HG03378 (cell line): ENCODE data around the gene PDZD2.
"Not testable (repeated sequence)": the region's sequence is repeated elsewhere in the genome, so short reads cannot be mapped to it uniquely, and the experiment has no call there.

Source experiments
- ATAC-seq: cut with Tn5 transposase; IDR thresholded peaks from one replicate; pipeline ENCODE4 v1.9.1; 2021; ENCODE audit warnings: mild to moderate bottlenecking, moderate library complexity; ENCODE audit not compliant: unreplicated experiment

The PDZD2 gene

DNA sequence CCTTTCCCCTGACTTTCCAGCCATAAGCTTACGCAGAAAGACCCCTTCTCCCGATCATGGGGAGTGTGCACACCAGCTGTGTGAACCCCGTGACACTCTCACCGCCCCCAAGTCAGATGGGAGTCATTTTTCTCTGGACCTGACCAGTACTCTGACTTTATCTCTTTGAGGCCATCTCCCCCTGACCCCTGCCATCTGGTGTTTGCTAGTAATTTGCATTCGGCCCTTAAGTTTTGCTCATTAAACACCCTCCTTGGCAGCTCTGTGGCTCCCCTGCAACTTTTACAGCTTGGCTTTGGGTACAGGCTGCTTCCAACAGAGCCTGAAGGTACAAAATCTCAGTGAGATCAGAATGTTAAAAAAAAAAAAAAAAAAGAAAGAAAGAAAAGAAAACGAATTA, 43.9 kb downstream of the PDZD2 start:
- ATAC-seq: no peak

DNA sequence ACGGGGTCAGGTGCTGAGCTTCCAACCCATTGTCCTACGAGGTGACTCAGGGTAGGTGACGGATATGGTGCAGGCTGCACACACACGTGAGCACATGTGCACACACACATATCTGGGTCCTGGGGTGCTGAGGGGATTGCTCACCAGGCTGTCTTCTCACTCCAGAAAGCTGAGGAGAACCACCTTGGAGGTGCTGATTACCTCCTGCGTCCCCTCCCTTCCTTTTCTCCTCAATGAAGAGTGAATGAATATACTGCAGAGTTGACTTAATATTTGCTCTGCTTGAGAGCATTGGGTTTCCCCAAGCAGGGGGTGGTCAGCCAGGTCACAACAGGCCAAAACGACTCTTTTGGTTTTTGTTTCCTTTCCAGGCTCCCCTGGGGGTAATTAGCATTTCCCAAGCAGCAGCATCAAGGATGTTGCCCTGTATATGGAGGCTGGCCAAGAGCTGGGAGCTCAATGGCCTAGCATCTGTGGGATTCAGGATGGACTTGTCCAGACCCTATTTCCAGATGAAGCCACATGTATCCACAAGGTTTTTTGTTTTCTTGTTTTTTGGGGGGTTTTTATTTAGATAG, 49.7 kb downstream of the PDZD2 start:
- ATAC-seq: no peak

DNA sequence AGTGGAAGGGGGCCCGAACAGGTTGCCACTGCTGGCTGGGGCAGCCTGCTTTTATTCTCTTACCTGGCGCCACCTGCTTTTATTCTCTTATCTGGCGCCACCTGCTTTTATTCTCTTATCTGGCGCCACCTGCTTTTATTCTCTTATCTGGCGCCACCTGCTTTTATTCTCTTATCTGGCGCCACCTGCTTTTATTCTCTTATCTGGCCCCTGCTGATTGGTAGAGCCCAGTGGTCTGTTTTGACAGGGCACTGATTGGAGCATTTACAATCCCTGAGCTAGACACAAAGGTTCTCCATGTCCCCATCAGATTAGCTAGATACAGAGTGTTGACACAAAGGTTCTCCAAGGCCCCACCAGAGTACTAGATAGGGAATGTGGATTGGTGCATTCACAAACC, 52.5 kb downstream of the PDZD2 start:
- ATAC-seq: not testable (repeated sequence)

DNA sequence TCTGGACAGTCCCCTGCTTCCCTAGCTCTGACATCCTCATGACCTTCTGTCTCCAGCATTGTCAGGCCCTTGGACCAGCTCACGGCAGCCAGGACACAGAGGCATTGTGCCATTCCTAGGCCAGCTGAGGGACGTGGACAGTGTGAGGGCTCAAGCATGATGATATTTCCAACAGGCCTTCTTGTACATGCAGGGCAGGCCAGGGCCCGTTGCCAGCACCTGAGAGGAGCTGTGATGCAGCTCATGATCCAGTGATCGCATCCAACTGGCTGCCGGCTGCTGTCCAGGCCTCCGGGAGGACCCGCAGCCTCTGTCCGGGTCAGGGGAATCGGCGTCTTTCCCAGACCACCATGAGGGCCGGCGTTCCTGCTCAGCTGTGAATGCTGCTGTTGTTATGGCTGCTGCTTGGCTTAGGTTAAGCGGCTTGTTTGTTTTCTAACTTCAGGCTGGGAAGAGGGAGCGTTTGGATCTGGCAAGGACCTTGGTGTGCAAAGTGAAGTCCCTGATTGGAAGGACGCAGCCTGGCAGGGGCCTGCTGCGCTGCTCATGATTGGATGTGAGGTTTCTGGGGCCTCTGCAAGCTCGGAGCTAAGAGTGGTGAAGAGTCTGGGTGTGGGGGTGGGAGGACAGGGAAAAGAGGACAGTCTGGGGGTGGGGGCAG, 53.8 kb downstream of the PDZD2 start:
- ATAC-seq: no peak

DNA sequence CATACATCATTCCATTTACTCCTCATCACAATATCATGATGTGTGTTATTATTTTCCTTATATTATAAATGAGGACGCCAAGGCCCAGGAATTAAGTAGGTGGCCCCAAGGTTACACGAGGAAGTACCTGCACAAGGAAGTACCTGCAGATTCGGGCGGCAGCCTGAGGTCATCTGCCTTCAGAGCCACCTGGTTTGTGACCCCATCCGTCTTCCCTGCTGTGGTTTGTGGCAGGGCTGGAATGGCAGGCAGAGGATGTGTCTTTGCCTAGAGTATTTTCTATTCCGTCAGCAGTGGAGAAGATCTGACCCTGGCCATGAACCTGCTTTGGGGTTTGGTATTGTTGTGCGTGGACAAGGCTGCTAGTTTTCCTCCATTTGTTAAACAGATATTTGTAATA, 59.7 kb downstream of the PDZD2 start:
- ATAC-seq: no peak

DNA sequence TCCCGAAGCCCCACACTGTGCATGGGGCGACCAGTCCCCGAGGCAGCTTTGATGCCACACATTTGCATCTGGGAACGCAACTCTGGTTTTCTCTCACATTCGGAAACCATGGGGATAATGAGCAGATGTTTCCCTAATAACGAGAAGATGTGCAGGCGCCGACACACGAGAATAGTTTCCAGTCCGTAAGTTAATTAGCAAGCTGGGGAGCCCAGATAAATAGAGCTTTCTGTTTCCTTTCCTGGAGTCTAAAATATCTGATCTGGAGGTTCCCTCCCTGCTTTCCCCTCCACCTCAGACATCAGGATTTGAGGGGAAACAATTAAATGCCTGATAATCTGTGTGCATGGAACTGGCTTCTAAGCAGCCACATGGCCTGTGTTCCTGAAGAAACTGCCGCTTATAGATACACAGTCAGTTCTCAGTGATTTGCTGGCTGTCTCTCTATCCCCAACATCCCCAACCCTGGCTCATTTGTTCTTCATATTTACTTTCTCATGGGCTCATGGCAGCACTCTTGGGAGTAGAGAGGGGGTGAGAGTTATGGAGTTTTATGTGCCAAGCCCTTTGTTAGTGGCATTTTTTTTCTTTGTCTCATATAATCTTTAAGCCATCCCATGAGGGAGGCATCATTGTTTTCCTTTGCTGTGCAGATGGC, 62.8 kb downstream of the PDZD2 start:
- ATAC-seq: no peak

DNA sequence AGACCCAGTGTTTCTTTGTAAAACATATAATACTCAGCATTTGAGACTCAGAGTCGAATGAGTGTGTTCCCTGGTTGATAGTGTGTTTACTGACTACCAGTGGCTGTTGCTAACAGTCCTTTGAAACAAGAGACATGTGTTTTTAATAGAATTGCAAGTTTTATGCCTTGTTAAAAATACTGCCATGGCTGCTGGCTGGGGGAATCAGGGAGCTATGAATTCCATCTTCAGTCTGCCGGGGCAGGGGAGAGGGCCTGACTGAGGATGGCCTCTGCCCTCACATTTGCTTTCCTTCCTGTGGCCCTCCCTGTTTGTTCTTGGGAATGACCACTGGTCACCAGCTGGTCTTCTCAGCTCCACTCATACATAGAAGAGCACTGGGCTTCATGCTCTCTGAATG, 63.8 kb downstream of the PDZD2 start:
- ATAC-seq: no peak

DNA sequence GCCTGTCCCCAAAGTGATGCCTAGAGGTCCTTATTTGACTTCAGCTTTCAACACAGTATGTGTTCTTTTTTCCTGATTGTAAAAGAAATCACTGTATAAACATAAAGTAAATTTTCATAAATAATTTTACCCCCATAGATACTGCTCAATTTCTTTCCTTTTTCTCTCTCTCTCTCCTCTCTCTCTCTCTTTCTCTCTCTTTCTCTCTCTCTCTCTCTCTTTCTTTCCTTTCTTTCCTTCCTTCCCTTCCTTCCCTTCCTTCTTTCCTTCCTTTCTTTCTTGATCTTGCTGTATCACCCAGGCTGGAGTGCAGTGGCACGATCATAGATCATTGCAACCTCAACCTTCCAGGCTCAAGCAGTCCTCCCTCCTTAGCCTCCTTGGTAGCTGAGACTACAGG, 64.8 kb downstream of the PDZD2 start:
- ATAC-seq: no peak

DNA sequence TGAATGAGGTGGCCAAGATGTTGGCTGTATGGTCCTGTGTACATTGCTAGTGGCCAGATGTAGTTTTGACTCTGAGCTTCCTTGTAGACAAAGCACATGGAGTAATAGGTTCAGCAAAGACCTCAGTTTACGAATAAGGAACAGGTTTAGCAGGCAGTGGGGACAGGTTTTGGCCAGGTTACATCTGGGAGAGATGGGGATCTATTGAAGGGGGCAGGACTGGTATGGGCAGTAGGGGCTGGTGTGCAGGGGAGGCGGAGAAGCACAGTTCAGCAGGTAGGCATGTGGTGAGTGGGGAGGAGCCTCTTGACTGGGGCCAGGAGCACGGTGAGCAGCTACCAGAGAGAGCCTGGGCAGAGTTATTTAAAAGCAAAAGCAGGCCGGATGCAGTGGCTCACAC, 67.3 kb downstream of the PDZD2 start:
- no peak for ATAC-seq

DNA sequence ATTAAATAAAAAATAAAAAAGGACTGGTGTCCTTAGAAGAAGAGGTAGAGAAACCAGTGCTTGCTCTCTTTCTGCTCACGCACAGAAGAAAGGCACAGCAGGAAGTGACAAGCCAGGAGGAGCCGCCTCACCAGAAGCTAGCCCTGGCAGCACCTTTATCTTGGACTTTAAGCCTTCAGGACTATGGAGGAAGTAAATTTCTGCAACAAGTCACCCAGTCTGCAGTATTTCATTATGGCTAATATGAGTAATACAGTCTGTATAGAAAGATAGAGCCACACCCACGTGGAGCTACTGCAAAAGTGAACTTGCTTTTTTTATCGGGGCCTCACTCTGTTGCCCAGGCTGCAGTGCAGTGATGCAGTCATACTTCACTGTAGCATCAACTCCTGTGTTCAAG, 68.4 kb downstream of the PDZD2 start:
- ATAC-seq: no peak

DNA sequence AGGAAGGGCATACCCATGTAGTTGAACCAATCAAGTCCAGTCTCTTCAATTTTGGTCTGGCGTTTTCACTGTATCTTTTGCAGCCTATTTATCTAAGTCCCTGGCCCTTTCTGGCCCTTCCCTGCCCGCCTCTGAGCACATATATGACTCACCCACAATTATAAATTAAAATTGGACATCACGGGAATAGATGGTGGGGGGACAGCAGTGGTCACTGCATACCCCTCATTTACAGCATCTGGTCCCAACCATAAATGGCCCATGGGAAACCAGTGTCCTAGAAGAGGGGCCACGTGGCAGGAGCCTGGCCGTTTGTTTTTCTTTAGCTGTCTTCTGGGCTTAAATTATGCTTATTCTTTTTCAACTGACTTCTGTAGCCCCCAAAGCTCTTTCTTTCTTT, 69.2 kb downstream of the PDZD2 start:
- ATAC-seq: no peak

DNA sequence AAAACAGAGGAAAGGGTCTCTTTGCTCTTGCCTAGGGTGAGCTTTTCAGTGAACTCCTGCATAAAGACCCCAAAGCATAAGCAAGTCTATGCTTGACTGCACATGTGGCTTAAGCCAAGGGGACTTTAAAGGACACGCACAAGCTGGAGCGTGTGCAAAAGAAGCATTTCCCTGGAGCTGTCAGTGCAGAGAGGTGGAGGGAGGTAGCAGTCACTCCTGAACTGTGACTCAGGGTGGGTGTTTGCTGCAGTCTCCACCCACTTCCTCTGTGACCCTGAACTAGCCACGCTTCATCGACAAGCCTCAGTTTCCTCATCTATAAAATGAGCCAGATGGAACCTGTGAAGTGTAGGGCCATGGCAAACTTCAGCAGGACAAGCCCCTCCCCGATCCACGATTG, 72.4 kb downstream of the PDZD2 start:
- no peak for ATAC-seq

DNA sequence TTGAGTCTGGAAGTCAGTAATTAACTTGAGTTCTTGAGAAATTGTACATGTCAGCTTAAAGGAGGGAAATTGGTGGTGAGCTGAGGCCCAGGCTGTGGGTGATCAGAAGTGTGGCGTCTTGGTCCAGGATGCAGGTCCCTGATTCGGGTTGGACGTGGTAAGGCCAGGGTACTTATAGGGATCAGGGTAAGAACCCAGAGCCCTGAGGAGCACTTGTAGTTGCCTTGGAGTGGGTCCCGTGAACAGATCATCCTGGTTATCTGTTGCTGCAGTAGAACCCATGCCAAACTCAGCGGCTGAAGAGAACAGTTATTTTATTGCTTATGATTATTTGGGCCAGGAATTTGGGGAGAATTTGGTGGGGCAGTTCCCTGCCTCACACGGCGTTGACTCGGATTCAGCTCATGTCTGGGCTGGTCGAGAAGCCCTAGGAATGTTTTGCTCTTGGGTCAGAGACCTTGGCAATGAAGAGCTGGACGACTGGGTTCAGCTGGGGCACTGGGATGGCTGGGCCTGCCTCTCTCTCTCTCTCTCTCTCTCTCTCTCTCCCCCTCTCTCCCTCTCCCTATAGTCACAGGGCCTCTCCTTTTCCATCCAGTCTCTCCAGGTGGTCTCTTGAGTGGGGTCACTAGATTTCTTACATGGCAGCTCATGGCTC, 73.1 kb downstream of the PDZD2 start:
- no peak for ATAC-seq

DNA sequence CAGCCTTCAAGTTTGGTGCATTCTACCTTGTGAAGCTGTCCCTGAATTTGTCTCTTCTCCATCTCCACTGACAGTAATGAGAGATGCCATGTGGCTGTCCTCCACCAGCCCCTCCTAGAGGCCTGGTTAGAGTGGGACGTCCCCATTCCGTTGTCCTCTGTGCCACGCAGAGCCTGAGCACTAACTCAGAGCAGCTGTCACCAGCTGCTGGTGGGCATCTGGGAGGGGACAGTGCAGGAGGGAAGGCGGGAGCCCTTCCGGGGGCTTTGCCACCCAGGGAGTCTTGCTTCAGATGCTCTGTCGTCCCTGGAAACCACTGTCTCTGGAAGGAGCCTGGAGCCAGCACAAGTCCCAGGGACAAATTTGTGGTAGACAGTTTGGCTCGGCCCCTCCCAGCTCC, 78.6 kb downstream of the PDZD2 start:
- no peak for ATAC-seq

DNA sequence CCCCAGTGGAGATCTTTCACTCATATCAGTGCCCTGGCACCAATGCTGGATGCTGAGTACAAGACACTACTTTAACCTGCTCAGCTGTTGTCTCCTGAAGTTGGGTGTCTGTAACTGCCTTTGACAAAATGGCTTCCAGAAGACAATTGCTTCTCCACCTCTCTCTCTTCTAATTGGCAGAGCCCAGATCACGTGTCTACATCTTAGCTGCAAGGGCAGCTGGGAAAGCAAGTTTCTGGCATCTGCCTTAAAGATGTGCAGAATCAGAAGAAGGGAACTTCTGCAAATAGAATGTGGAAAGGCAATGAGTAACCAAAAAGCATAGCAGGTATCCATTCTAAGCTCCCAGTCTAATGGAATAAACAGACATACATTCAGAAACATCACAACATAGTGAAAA, 81.1 kb downstream of the PDZD2 start:
- ATAC-seq: no peak

DNA sequence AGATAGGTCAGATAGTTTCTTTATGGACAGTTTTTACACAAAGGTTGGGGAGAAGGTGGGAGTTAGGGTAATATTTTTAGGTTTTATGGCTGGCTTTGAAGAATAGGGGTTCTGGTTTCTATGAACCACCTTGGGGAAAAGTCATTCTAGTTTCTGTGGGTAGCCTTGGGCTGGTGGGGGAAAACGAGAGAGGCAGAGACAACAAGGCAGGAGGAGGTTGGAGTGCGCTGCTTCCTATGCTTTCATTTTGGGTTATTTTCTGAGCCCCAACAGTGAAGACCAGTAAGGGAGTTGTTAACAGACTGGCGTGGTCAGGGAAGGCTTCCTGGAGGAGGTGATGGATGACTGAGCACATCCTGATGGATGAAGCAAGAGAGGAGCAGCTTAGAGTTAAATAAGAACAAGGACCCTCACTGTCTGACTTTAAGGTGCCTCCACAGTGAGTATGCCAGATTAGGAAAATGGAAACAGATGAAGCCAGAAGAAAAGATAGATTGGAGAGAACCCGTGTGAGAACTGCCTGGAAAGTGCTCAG, 81.9 kb downstream of the PDZD2 start:
- ATAC-seq: no peak

DNA sequence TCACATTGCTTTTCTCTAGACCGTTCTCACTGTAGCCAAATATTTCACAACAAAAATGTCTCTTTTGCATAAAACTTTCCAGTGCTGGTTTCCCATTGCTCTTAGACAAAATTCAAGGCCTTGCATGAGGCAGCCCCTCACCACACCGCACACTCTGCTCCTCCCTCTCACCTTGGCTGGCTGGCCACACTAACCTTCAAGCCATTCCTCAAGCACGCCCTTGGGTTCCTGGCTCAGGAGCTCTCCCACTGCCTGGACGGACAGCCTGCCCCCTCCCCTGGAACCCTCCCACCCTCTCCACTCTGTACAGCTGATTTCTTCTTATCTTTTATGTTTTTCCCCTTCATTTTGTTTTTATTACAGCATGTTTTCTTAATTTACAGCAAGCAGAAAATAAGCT, 83.2 kb downstream of the PDZD2 start:
- ATAC-seq: no peak

DNA sequence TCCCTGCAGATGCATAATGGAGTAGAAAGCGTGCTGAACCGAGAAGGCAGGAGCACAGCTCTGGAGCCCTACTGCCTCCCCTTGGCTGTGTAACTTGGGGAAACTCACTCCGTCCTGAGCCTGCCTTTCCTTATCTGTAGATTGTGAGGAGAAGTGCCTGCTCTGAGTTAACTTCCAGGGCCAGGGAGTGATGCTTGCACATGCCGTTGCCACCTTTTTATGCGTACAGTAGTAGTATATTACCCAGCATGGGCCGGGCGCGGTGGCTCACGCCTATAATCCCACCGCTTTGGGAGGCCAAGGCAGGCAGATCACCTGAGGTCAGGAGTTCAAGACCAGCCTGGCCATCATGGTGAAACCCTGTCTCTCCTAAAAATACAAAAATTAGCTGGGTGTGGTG, 87.1 kb downstream of the PDZD2 start:
- no peak for ATAC-seq

DNA sequence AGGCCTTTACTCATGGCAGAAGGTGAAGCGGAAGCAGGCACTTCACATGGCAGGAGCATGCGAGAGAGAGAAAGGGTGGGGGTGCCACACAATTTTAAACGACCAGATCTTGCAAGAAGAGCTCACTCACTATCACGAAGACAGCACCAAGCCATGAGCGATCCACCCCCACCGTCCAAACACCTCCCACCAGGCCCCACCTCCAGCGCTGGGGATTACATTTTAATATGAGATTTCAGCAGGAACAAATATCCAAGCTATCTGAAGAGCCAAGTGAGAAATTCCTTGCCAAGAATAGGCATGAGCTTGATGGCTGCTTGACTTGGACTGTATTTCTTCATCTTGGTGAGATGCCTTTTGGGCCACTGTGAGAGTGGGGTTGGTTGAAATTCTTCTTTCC, 88.0 kb downstream of the PDZD2 start:
- no peak for ATAC-seq

DNA sequence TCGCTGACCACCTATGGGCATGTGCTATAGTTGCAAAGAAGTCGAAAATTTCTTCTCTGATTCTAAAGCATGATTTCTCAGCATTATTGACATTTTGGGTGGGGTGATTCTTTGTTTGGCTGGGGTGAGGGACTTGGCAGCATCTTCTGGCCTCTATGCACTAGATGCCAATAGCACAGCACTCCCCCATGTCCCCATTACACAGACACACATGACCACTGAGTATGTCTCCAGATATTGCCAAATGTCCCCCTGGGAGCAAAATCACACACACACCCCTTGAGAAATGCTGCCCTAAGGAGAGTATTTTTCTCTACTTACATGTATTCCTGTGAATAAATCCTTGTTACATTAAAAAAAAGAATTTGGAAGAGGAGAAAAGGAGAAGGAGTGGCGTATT, 89.1 kb downstream of the PDZD2 start:
- ATAC-seq: no peak

DNA sequence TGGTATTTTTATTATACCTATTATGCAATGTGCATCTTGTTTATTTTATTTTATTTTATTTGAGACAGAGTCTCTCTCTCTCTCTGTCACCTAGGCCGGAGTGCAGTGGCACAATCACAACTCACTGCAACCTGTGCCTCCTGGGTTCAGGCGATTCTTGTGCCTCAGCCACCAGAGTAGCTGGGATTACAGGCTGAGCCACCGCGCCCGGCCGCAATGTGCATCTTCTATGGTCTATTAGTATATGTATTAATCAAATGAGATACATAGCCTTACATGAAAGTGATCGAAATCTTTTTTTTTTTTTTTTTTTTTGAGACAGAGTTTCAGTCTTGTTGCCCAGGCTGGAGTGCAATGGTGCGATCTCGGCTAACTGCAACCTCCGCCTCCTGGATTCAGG, 89.9 kb downstream of the PDZD2 start:
- not testable (repeated sequence) for ATAC-seq

DNA sequence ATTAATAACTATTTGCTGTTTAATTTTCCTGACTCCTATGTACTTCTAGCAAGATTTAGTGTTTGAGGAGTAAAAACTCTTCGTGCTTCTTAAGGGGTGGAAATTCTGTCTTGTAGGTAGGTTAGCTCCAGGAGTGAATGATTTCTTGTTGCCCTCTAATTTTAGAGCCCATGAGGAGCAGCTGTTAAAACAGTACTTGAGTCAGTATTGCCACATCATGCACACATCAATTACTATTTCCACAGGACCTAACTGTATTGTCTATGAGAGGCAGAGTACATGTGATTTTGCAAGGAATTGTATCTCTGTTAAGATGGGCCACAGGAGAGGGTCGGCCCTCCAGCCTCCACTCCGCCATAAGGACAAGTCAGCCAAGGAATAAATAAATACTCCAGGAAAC, 91.2 kb downstream of the PDZD2 start:
- ATAC-seq: no peak
